GM12878 (cell line): Measurements from ENCODE around the gene RNF150. TPM values are rescaled to one million over a fixed set of nuclear protein-coding genes. Genes with fewer than 3 reads are reported as not detected.

ENCODE experiments used
- ESRRA ChIP-seq: IDR thresholded peaks from 2 replicates; pipeline ENCODE4 v1.6.1; 2012; ENCODE audit warnings: mild to moderate bottlenecking, low read length, improper control_type of control experiment
- NFYA ChIP-seq: IDR thresholded peaks from 2 replicates; pipeline ENCODE4 v1.6.1; 2011; ENCODE audit warnings: low read depth, mild to moderate bottlenecking, low read length, improper control_type of control experiment, borderline replicate concordance
- NR2F1 ChIP-seq: fragments of 450-650 bp; conservative IDR thresholded peaks from 2 replicates; pipeline ENCODE4 v1.6.1; 2017; ENCODE audit warnings: mild to moderate bottlenecking
- PRDM15 ChIP-seq: fragments of 450-650 bp; formaldehyde crosslinking; IDR thresholded peaks from 2 replicates; pipeline ENCODE4 v1.4.0; 2020; ENCODE audit warnings: mild to moderate bottlenecking, moderate library complexity
- ZBTB4 ChIP-seq: fragments of 450-650 bp; formaldehyde crosslinking; IDR thresholded peaks from 2 replicates; pipeline ENCODE4 v1.4.0; 2022; ENCODE audit warnings: mild to moderate bottlenecking, moderate library complexity
- ZNF207 ChIP-seq: fragments of 450-650 bp; IDR thresholded peaks from 2 replicates; pipeline ENCODE4 v1.6.1; 2014; ENCODE audit warnings: antibody characterized with exemption, mild to moderate bottlenecking, borderline replicate concordance
- polyA plus RNA-seq, 11 experiments: library from polyadenylated mRNA; depleted of rRNA in 4 of 11; unstranded in 6 of 11; stranded (reverse) in 5 of 11; fragments of >200 nt; fragmentation: Nextera tagmentation in 4 of 11; fragmentation: Illumina TruSeq in 1 of 11; extraction: Ambion mirVana in 4 of 11; extraction: Trizol in 1 of 11; gene quantifications; 1 replicate in 1 of 11; 2 replicates in 10 of 11; pipeline versions ENCODE4 v1.2.1 to v1.2.3, GENCODE V29; 2011 to 2016; ENCODE audit warnings: inconsistent platforms in 2 of 11, missing spikeins in 2 of 11, low read depth in 1 of 11
- total RNA-seq, 4 experiments: library from RNA; depleted of rRNA in 3 of 4; stranded (reverse); fragments of >200 nt in 3 of 4; fragmentation: Illumina TruSeq in 1 of 4; extraction: Trizol in 1 of 4; gene quantifications; 2 replicates each; pipeline versions ENCODE4 v1.2.1 to v1.2.3, GENCODE V29; 2013 to 2021

Gene RNF150
- total and polyA plus RNA-seq, 10 of the 15 experiments (the other 5 are each of a cell fraction or from before 2014, with no cell fraction given), result 0.01 to 2.3 (median 0.04) TPM; not detected in 6

GRCh38 chr4:141062651-141063050 lies 70.6 kb downstream of the RNF150 start (continued):
- no peak for TF ChIP-seq NR2F1
- TF ChIP-seq ESRRA, result no peak
- TF ChIP-seq ZBTB4 (CRISPR knock-in tag), result no peak
- no peak for TF ChIP-seq NFYA
- no peak for TF ChIP-seq PRDM15 (CRISPR knock-in tag)
- no peak for TF ChIP-seq ZNF207
